A673 (cell line): ENCODE results near the gene SLCO3A1.

ENCODE experiments used
- CTCF ChIP-seq: fragments of 300-800, 200-600 bp; sonication (generic); conservative IDR thresholded peaks from 2 replicates; pipeline ENCODE4 v1.5.1; 2017; ENCODE audit warnings: low read depth, mild to moderate bottlenecking, antibody characterized with exemption, low read length, moderate library complexity, mixed read lengths
- EZH2 ChIP-seq: fragments of 200-600 bp; sonication (generic); IDR thresholded peaks from 2 replicates; pipeline ENCODE4 v1.6.1; 2017; ENCODE audit warnings: borderline replicate concordance, low read depth, mild to moderate bottlenecking, mixed read lengths, antibody characterized with exemption, low read length; ENCODE audit not compliant: poor library complexity, severe bottlenecking

- TF ChIP-seq EZH2: no peak
- no peak for TF ChIP-seq CTCF
Observed at GRCh38 chr15:91974321-91974720, 120.8 kb downstream of the SLCO3A1 start.
